ENCODE measurements around the gene OLFML2A.
"Not testable (repeated sequence)": the region's sequence is repeated elsewhere in the genome, so short reads cannot be mapped to it uniquely, and the experiment has no call there.

The OLFML2A gene

GRCh38 chr9:124761196-124761595 is 15.7 kb upstream of the OLFML2A start:
- no peak for DNase-seq (ENCODE audit: low read depth)

- DNase-seq (ENCODE audit: low read depth), result no peak
These were observed 15.2 kb upstream of the OLFML2A start for GRCh38 chr9:124761710-124762109.

- DNase-seq (ENCODE audit: low read depth), result no peak
These were observed 14.3 kb upstream of the OLFML2A start for GRCh38 chr9:124762633-124763032.

GRCh38 chr9:124764774-124765438 is 12.0 kb upstream of the OLFML2A start:
- DNase-seq (ENCODE audit: low read depth), result no peak

- DNase-seq (ENCODE audit: low read depth), result no peak
These were observed 11.5 kb upstream of the OLFML2A start for GRCh38 chr9:124765439-124765835.

GRCh38 chr9:124766326-124766725 is 10.6 kb upstream of the OLFML2A start:
- no peak for DNase-seq (ENCODE audit: low read depth)

GRCh38 chr9:124766815-124767554 is 9.9 kb upstream of the OLFML2A start:
- no peak for DNase-seq (ENCODE audit: low read depth)

- DNase-seq (ENCODE audit: low read depth), result no peak
These were observed 9.1 kb upstream of the OLFML2A start for GRCh38 chr9:124767821-124768220.

GRCh38 chr9:124768334-124768733 is 8.6 kb upstream of the OLFML2A start:
- DNase-seq (ENCODE audit: low read depth), result no peak

GRCh38 chr9:124768750-124769548 is 8.0 kb upstream of the OLFML2A start:
- DNase-seq (ENCODE audit: low read depth), result no peak

- DNase-seq (ENCODE audit: low read depth), result no peak
These were observed 7.2 kb upstream of the OLFML2A start for GRCh38 chr9:124769549-124770358.

- DNase-seq (ENCODE audit: low read depth), result no peak
These were observed 6.4 kb upstream of the OLFML2A start for GRCh38 chr9:124770359-124771020.

- DNase-seq (ENCODE audit: low read depth), result peak; percentile 89
These were observed 5.7 kb upstream of the OLFML2A start, which contains the start of gene NR6A1 for GRCh38 chr9:124771021-124771866. Gene NR6A1, minus strand, starts transcription at chr9:124771311.

- DNase-seq (ENCODE audit: low read depth), result no peak
These were observed 4.9 kb upstream of the OLFML2A start for GRCh38 chr9:124771867-124772679.

GRCh38 chr9:124772877-124773276 is 4.1 kb upstream of the OLFML2A start:
- not testable (repeated sequence) for DNase-seq (ENCODE audit: low read depth)

GRCh38 chr9:124773473-124774128 is 3.3 kb upstream of the OLFML2A start:
- DNase-seq (ENCODE audit: low read depth), result no peak

GRCh38 chr9:124774129-124774978 is 2.6 kb upstream of the OLFML2A start:
- peak; percentile 61 for DNase-seq (ENCODE audit: low read depth)

GRCh38 chr9:124776618-124776953 is 347 bp upstream of the OLFML2A start:
- no peak for DNase-seq (ENCODE audit: low read depth)

Data from fibroblast of the conjunctiva (primary cell).